ENCODE results near the gene CNTN6. TPM values are rescaled to one million over a fixed set of nuclear protein-coding genes. Genes with fewer than 3 reads are reported as not detected.

The CNTN6 gene
- total RNA-seq, 1 donor from 2014 or later, result not detected

GRCh38 chr3:1138036-1138435 is 45.2 kb downstream of the CNTN6 start:
- Histone ChIP-seq H3K4me3 (no peak overlapping the region), H3K36me3 (no peaks in the 10 kb centered on the region), H3K27me3 (no peaks in the 10 kb centered on the region), H3K4me1 (no peaks in the 10 kb centered on the region), H3K27ac (no peak overlapping the region), H3K9me3 (no peaks in the 10 kb centered on the region)
- intact Hi-C loops (cut with DNase I), result no loop called here
- TF ChIP-seq CTCF (IDR thresholded peaks at IDR 0.05), result no peak
- DNase-seq (ENCODE audit: low spot score in 2 of 2), result no peak

GRCh38 chr3:1139071-1139470 is 46.2 kb downstream of the CNTN6 start:
- Histone ChIP-seq H3K4me3 (no peak overlapping the region), H3K4me1 (no peaks in the 10 kb centered on the region), H3K27ac (no peak overlapping the region), H3K36me3 (no peaks in the 10 kb centered on the region), H3K27me3 (no peaks in the 10 kb centered on the region), H3K9me3 (no peaks in the 10 kb centered on the region)
- TF ChIP-seq CTCF (IDR thresholded peaks at IDR 0.05), result no peak
- intact Hi-C loops (cut with DNase I), result no loop called here
- no peak for DNase-seq (ENCODE audit: low spot score in 2 of 2)

- no peak overlapping the region for H3K4me3 ChIP-seq
- intact Hi-C loops (cut with DNase I), result no loop called here
- DNase-seq (ENCODE audit: low spot score in 2 of 2), result no peak
These were observed 54.5 kb downstream of the CNTN6 start for GRCh38 chr3:1147326-1147725.

GRCh38 chr3:1147819-1148218 is 55.0 kb downstream of the CNTN6 start:
- H3K27ac ChIP-seq, result no peak overlapping the region
- no peaks in the 10 kb centered on the region for H3K9me3 ChIP-seq
- no peak for TF ChIP-seq CTCF (IDR thresholded peaks at IDR 0.05)
- H3K27me3 ChIP-seq, result no peaks in the 10 kb centered on the region
- no peaks in the 10 kb centered on the region for H3K36me3 ChIP-seq
- DNase-seq (ENCODE audit: low spot score in 2 of 2), result no peak
- H3K4me1 ChIP-seq, result no peaks in the 10 kb centered on the region
- intact Hi-C loops (cut with DNase I), result no loop called here
- H3K4me3 ChIP-seq, result no peak overlapping the region

More at GRCh38 chr3:1147326-1147725, 54.5 kb downstream of the CNTN6 start:
- no peaks in the 10 kb centered on the region for H3K9me3 ChIP-seq
- H3K27ac ChIP-seq, result no peak overlapping the region
- no peaks in the 10 kb centered on the region for H3K4me1 ChIP-seq
- no peaks in the 10 kb centered on the region for H3K36me3 ChIP-seq
- H3K27me3 ChIP-seq, result no peaks in the 10 kb centered on the region
- TF ChIP-seq CTCF (IDR thresholded peaks at IDR 0.05), result no peak

- Histone ChIP-seq H3K9me3 (no peaks in the 10 kb centered on the region), H3K4me3 (no peak overlapping the region), H3K27me3 (no peaks in the 10 kb centered on the region), H3K4me1 (no peaks in the 10 kb centered on the region), H3K36me3 (no peaks in the 10 kb centered on the region), H3K27ac (no peak overlapping the region)
- no peak for TF ChIP-seq CTCF (IDR thresholded peaks at IDR 0.05)
- intact Hi-C loops (cut with DNase I), result no loop called here
- no peak for DNase-seq (ENCODE audit: low spot score in 2 of 2)
These were observed 71.3 kb downstream of the CNTN6 start for GRCh38 chr3:1164101-1164500.

- no peak for TF ChIP-seq CTCF (IDR thresholded peaks at IDR 0.05)
- H3K9me3 ChIP-seq, result no peaks in the 10 kb centered on the region
- H3K36me3 ChIP-seq, result no peaks in the 10 kb centered on the region
- no peak overlapping the region for H3K27ac ChIP-seq
- H3K4me1 ChIP-seq, result no peaks in the 10 kb centered on the region
- intact Hi-C loops (cut with DNase I), result no loop called here
- DNase-seq (ENCODE audit: low spot score in 2 of 2), result no peak
- H3K27me3 ChIP-seq, result no peaks in the 10 kb centered on the region
- no peak overlapping the region for H3K4me3 ChIP-seq
These were observed 78.5 kb downstream of the CNTN6 start for GRCh38 chr3:1171320-1171719.
